SK-N-SH treated with all-trans-retinoic acid at 6 μM for 48 hours (cell line): Measurements from ENCODE around the gene FBH1.

ENCODE experiments used
- ATAC-seq: fragments of 200-7000 bp; cut with Tn5 transposase; 3 replicates; pipeline ENCODE4 v1.9.1; 2020; ENCODE audit warnings: mild to moderate bottlenecking, moderate library complexity
- ARNTL ChIP-seq: fragments of 450-650 bp; formaldehyde crosslinking; IDR thresholded peaks from 2 replicates; pipeline ENCODE4 v1.5.0; 2020; ENCODE audit warnings: low read depth, mild to moderate bottlenecking, moderate library complexity, borderline replicate concordance
- BACH2 ChIP-seq: fragments of 250-450 bp; sonication (Bioruptor Pico); IDR thresholded peaks from 2 replicates; pipeline ENCODE4 v1.9.0; 2021; ENCODE audit warnings: mild to moderate bottlenecking, borderline replicate concordance
- CSDC2 ChIP-seq: fragments of 250-450 bp; sonication (Bioruptor Pico); IDR thresholded peaks from 2 replicates; pipeline ENCODE4 v1.5.0; 2020; ENCODE audit warnings: mild to moderate bottlenecking, moderate library complexity
- CSRNP3 ChIP-seq: fragments of 250-450 bp; sonication (Bioruptor Pico); IDR thresholded peaks from 2 replicates; pipeline ENCODE4 v1.5.1; 2021; ENCODE audit warnings: mild to moderate bottlenecking, moderate library complexity
- ESRRG ChIP-seq: fragments of 250-450 bp; sonication (Bioruptor Pico); IDR thresholded peaks from 2 replicates; pipeline ENCODE4 v1.6.1; 2021; ENCODE audit warnings: mild to moderate bottlenecking
- GLIS3 ChIP-seq: fragments of 250-450 bp; sonication (Bioruptor Pico); IDR thresholded peaks from 2 replicates; pipeline ENCODE4 v1.5.0; 2020; ENCODE audit warnings: mild to moderate bottlenecking, moderate library complexity
- ISL1 ChIP-seq: fragments of 250-450 bp; sonication (Bioruptor Pico); IDR thresholded peaks from 2 replicates; pipeline ENCODE4 v2.1.2; 2022; ENCODE audit warnings: mild to moderate bottlenecking, moderate library complexity
- OSR1 ChIP-seq: fragments of 250-450 bp; sonication (Bioruptor Pico); IDR thresholded peaks from 2 replicates; pipeline ENCODE4 v1.8.0; 2022; ENCODE audit warnings: moderate library complexity, mild to moderate bottlenecking, inconsistent platforms
- PPARA ChIP-seq: fragments of 250-450 bp; sonication (Bioruptor Pico); IDR thresholded peaks from 2 replicates; pipeline ENCODE4 v1.5.0; 2020; ENCODE audit warnings: mild to moderate bottlenecking, borderline replicate concordance
- RARB ChIP-seq: fragments of 250-450 bp; sonication (Bioruptor Pico); IDR thresholded peaks from 2 replicates; pipeline ENCODE4 v1.8.0; 2021; ENCODE audit warnings: mild to moderate bottlenecking, moderate library complexity
- TCF4 ChIP-seq: fragments of 250-450 bp; sonication (Bioruptor Pico); IDR thresholded peaks from 2 replicates; pipeline ENCODE4 v1.8.0; 2021; ENCODE audit warnings: mild to moderate bottlenecking, moderate library complexity, borderline replicate concordance
- TOX ChIP-seq: fragments of 250-450 bp; sonication (Bioruptor Pico); IDR thresholded peaks from 2 replicates; pipeline ENCODE4 v1.8.0; 2021; ENCODE audit warnings: mild to moderate bottlenecking, moderate library complexity, borderline replicate concordance
- TSHZ2 ChIP-seq: fragments of 250-450 bp; sonication (Bioruptor Pico); IDR thresholded peaks from 2 replicates; pipeline ENCODE4 v1.5.0; 2020; ENCODE audit warnings: mild to moderate bottlenecking, moderate library complexity
- ZC3H10 ChIP-seq: fragments of 250-450 bp; sonication (Bioruptor Pico); IDR thresholded peaks from 2 replicates; pipeline ENCODE4 v1.5.1; 2021; ENCODE audit warnings: mild to moderate bottlenecking, moderate library complexity
- ZFP3 ChIP-seq: fragments of 250-450 bp; sonication (Bioruptor Pico); IDR thresholded peaks from 2 replicates; pipeline ENCODE4 v1.5.0; 2020; ENCODE audit warnings: mild to moderate bottlenecking, moderate library complexity
- ZFP30 ChIP-seq: fragments of 450-650 bp; formaldehyde crosslinking; IDR thresholded peaks from 2 replicates; pipeline ENCODE4 v1.5.0; 2022; ENCODE audit warnings: mild to moderate bottlenecking, moderate library complexity
- ZNF565 ChIP-seq: fragments of 450-650 bp; formaldehyde crosslinking; conservative IDR thresholded peaks from 2 replicates; pipeline ENCODE4 v1.5.0; 2020; ENCODE audit warnings: low read depth, mild to moderate bottlenecking, moderate library complexity
- ZNF70 ChIP-seq: fragments of 450-650 bp; formaldehyde crosslinking; IDR thresholded peaks from 2 replicates; pipeline ENCODE4 v1.5.0; 2020; ENCODE audit warnings: mild to moderate bottlenecking, moderate library complexity
- ZNF8 ChIP-seq: fragments of 450-650 bp; formaldehyde crosslinking; IDR thresholded peaks from 2 replicates; pipeline ENCODE4 v1.5.0; 2020; ENCODE audit warnings: mild to moderate bottlenecking, moderate library complexity
- TF ChIP-seq, protein P1 (sequence below): fragments of 250-450 bp; sonication (Bioruptor Pico); IDR thresholded peaks from 2 replicates; pipeline ENCODE4 v1.8.0; 2020; ENCODE audit warnings: mild to moderate bottlenecking, moderate library complexity, borderline replicate concordance
- TF ChIP-seq, protein P2 (sequence below): fragments of 250-450 bp; sonication (Bioruptor Pico); IDR thresholded peaks from 2 replicates; pipeline ENCODE4 v1.5.1; 2020; ENCODE audit warnings: low read depth, mild to moderate bottlenecking, moderate library complexity

FBH1 gene

GRCh38 chr10:5977471-5978229 lies 87.6 kb downstream of the FBH1 start, which contains the start of gene IL15RA (continued):
- TF ChIP-seq GLIS3: no peak
- no peak for TF ChIP-seq BACH2
- no peak for TF ChIP-seq TSHZ2 (CRISPR knock-in tag)
- no peak for TF ChIP-seq OSR1
- no peak for TF ChIP-seq CSDC2 (CRISPR knock-in tag)
- TF ChIP-seq, all 23 proteins: peak for 0

DNA sequence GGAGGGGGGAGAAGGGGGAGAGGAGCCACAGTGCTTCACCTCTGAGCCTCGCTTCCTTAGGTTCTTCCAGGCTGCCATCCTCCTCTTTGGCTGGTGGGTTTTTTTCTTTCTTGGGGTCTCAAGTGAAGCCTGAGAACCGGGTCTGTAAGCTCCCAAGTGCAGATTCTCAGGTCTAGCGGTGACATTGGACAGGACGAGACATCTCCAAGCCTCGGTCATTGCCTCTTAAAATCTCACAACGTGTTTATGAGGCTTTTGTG lies 88.1 kb downstream of the FBH1 start:
- ATAC-seq: no peak
- no peak for TF ChIP-seq PPARA
- TF ChIP-seq ISL1 (CRISPR knock-in tag): no peak

DNA sequence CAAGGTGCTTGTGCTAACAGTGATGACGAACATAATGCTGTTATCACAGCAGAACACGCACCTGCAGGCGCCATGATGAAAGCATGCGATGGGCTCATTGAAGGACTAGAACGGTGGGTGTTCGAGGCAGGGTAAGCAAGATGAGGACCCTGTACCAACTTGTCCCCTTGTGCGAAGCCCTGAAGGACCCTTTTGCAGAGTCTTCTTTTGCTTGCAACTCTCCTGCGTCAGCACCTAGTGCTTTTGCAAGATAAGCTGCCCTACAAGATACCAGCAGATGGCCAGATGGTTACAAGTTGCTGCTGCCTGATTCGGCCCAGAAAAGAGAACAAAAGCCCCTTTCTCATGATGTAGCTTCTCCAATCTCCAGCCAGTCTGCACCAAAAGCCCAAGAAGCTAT lies 91.5 kb downstream of the FBH1 start:
- TF ChIP-seq OSR1: no peak
- TF ChIP-seq ZFP3 (CRISPR knock-in tag): no peak
- ATAC-seq: no peak

- TF ChIP-seq TCF4 (CRISPR knock-in tag): no peak
- TF ChIP-seq, all 23 proteins: peak for 0
- no peak for ATAC-seq
These were observed 93.7 kb downstream of the FBH1 start for GRCh38 chr10:5983774-5984173.

- no peak for ATAC-seq
- TF ChIP-seq ARNTL (CRISPR knock-in tag) (no peak), CSRNP3 (CRISPR knock-in tag) (no peak), ZFP3 (CRISPR knock-in tag) (no peak), ZC3H10 (CRISPR knock-in tag) (no peak), ZNF565 (no peak), ESRRG (CRISPR knock-in tag) (no peak), ZNF70 (CRISPR knock-in tag) (no peak), ZFP30 (CRISPR knock-in tag) (no peak), ZNF8 (CRISPR knock-in tag) (no peak), PPARA (no peak), TCF4 (CRISPR knock-in tag) (no peak), TOX (CRISPR knock-in tag) (no peak), CSDC2 (CRISPR knock-in tag) (no peak), RARB (CRISPR knock-in tag) (no peak), TSHZ2 (CRISPR knock-in tag) (no peak)
- TF ChIP-seq, protein P1, sequence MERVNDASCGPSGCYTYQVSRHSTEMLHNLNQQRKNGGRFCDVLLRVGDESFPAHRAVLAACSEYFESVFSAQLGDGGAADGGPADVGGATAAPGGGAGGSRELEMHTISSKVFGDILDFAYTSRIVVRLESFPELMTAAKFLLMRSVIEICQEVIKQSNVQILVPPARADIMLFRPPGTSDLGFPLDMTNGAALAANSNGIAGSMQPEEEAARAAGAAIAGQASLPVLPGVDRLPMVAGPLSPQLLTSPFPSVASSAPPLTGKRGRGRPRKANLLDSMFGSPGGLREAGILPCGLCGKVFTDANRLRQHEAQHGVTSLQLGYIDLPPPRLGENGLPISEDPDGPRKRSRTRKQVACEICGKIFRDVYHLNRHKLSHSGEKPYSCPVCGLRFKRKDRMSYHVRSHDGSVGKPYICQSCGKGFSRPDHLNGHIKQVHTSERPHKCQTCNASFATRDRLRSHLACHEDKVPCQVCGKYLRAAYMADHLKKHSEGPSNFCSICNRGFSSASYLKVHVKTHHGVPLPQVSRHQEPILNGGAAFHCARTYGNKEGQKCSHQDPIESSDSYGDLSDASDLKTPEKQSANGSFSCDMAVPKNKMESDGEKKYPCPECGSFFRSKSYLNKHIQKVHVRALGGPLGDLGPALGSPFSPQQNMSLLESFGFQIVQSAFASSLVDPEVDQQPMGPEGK (CRISPR knock-in tag): no peak
- TF ChIP-seq, protein P2, sequence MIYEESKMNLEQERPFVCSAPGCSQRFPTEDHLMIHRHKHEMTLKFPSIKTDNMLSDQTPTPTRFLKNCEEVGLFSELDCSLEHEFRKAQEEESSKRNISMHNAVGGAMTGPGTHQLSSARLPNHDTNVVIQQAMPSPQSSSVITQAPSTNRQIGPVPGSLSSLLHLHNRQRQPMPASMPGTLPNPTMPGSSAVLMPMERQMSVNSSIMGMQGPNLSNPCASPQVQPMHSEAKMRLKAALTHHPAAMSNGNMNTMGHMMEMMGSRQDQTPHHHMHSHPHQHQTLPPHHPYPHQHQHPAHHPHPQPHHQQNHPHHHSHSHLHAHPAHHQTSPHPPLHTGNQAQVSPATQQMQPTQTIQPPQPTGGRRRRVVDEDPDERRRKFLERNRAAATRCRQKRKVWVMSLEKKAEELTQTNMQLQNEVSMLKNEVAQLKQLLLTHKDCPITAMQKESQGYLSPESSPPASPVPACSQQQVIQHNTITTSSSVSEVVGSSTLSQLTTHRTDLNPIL: no peak
These were observed 95.0 kb downstream of the FBH1 start for GRCh38 chr10:5985029-5985428.
